SKM-1 (cell line): Measurements from ENCODE around the gene RND3.

Source experiments
- DNase-seq: peaks from one replicate; lab custom pipeline; 2025; ENCODE audit not compliant: unreplicated experiment; lab: John Stamatoyannopoulos, UW

Gene RND3

GRCh38 chr2:150494234-150494945, 6.9 kb upstream of the RND3 start:
- DNase-seq, result no peak

GRCh38 chr2:150491943-150492342, 4.5 kb upstream of the RND3 start:
- no peak for DNase-seq

GRCh38 chr2:150491430-150491829, 4.0 kb upstream of the RND3 start:
- DNase-seq, result no peak

- DNase-seq, result no peak
These were observed 3.0 kb upstream of the RND3 start for GRCh38 chr2:150490466-150490865.

- no peak for DNase-seq
These were observed 655 bp downstream of the RND3 start for GRCh38 chr2:150486539-150487484.

DNA sequence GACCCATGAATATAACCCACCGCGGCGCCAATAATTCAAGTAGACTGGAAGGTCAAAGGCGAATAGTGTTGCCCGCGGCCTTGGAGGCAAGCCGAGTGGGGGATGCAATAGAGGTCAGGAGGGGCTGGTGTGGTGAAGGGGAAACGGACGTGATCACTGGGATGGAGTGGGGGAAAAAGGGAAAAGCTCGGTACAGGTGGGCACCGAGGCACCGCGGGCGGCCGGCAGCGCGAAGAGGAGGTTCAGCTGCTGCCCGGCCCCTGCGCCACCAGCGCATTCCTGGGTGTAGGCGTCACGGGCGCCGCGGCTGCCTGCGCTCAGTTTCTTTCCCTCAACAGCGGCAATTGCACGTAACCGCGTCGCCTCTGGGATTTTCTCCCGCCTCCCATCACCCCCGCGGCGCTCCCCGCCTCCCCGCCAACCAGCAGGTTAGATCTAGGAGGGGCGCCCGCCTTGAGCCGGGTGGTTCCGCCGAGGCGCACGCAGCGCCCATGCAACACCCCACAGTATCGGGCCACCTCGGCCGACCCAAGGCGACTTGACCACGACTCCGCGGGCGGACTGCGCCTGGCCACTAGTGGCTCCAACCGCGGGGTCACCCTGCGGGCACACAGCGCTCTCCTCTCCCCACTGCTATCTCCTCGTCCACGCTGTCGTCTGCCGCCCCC, 1.5 kb downstream of the RND3 start:
- no peak for DNase-seq

DNA sequence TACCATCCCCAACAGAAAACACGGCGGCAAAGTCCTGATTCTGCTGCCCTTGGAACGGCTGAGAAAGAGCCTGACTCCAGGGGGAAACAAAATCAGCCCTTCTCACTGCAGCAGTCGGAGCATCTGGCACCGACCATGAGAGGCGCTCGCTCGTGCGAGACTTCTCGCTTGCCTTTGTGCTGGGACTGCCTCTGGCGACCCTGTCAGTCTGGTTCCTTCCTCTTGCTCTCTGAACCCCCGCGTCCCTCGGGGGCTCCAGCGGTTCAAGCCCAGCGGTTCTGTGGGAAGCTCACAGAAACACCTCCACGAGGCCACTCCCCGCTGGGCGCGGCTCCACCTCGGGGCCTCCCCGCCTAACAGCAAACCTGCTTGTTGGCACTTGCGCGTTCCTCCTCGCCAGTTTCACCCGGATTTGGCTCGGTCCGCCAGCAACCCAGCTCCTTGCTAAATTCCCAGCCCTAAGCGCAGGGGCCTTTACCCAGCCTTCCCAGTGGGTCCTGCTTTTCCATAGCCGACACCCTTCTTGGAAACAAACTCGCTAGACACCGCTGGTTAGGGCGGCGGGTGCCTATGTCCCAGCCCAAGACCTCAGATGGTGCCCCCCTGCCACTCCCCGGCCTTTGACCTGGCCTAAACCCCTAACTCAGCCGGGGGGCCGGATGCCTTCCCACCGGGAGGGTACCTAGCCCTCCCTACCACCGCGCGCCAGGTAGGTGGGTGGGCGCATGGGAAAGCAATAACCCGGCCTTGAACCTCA, 2.2 kb downstream of the RND3 start:
- no peak for DNase-seq

DNA sequence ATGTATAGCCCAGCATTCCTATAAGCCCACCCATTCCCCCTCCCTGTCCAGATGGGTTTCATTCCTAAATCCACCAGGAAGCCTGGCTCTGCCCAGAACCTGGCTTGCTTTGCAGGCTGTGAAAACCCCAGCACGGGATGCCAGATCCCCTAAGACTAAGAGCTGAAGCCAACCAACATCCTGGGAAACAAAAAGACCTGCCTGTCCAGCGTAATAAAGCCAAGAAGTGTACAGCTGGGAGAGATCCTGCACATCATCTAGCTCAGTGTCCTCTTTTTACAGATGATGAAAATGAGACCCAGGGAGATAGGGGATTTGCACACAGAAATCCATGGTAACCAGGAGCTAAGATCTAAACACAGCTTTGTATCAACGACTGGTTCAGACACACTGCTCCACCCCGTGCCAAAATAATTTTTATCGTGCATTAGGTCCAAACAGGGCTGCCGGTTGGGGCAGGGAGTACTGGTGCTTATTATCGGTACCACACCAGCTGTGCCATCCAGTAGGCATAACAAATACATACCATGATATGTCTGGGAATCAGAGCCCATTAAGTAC, 2.9 kb downstream of the RND3 start:
- no peak for DNase-seq

GRCh38 chr2:150484006-150484405, 3.5 kb downstream of the RND3 start:
- no peak for DNase-seq

DNA sequence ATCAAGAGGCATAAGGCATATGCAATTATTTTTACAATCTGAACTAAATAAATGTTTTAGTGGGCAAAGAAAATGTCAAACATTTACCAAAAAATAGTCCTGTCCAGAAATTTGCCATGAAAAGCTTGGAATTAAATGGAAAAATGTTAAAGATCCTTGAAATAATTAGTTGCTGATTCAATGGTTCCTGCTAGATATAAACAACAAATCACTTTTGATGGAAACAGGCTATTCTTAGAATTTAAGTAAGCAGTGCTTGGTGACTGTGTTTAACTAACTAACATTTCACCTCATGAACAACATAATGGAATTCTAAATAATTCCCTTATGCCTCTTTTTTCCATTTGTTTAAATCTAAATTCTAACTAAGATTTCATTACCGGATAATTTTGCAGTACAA, 3.9 kb downstream of the RND3 start:
- no peak for DNase-seq

- DNase-seq, result no peak
These were observed 4.6 kb downstream of the RND3 start for GRCh38 chr2:150482667-150483400.

GRCh38 chr2:150482111-150482510, 5.4 kb downstream of the RND3 start:
- DNase-seq, result no peak

GRCh38 chr2:150480971-150481830, 6.3 kb downstream of the RND3 start:
- DNase-seq, result no peak

DNA sequence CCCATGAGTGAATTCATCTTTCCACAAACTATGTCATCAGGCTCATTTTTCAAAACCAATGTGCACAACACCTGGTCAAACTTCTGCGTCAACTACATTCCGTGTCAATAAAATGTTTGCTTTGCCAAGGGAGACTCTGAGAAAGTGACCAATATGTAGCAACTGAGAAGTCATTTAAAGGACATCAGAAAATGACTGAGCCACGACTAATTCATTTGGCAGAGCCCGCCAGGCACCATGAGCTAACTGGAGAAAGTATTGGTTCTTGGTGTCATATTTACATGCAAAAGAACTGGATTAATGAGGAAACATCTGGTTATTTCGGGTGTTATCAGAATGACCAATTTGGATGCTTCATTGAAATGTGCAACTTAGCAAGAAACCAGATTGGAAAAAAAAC, 7.2 kb downstream of the RND3 start:
- DNase-seq, result no peak

DNA sequence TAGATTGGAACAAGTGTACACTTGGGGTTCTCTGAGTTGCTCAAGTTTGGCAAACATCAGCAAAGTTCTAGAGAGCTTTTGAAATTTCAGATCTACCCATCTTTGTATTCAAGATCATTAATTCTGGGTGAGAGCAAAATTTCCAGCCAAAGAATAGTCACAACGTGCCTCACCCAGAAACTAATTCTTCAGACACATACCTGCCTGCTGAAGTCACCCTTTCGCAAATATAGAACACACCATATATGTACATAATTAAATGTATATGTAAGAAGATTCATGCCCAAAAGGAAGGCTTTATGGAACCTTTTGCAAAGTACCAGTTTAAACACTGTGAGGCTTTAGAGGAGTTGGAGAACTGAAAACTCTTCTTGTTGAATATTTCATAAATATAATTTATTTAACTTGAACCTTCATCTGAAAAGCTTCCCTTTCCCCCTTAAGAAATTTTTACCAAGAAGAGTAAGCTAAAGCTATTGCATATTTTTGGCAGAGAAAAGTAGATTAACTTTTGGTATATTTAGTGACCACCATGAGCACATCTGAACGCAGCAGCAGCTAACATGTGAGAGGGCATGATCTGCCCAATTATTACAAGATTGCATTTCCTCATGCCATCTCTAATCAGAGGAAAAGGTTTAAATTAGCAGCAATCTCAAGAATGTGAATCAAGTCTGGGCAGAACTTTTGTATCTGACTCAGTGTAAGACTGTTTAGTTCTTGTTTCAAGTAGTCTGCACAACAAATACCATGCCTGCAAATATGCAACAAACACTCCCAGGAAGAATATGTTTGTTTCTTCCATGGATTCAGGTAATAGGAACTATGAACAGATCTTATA, 8.2 kb downstream of the RND3 start:
- no peak for DNase-seq

DNA sequence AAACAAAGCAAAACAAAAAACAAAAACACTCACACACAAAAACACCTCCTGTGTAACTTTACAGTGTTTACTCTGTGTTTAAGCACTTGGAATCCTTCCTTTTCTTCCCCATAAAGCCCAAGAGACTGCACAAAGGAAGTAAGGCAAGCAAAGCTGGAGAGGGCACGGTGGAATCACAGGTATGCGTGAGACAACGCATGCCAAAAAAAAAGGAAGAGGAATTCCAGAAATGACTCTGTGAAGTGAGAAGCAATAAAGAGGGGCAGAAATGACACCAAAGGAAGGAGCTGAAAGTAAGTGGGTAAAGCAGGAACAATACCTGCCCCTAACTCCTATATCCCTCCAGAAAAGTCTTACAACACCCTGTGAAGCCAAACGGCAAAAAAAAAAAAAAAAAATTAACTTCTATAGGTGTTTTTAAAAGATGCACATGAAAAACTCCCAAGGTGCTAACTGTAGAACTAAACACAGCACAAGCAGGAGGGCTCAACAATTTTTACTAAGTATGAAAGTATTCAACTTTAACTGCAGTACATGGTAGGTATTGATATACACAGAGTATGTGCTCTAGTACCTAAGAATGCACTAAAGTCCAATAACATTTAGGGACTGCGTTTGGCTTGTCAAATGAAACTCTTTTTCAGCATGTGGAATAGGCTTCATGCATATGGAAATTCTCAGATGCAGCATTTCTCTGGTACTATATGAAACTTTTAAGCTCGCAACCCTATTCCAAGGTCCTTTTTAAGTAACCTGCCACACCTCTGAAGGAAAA, 9.1 kb downstream of the RND3 start:
- no peak for DNase-seq

- no peak for DNase-seq
These were observed 10.1 kb downstream of the RND3 start for GRCh38 chr2:150477347-150477746.
